ENCODE measurements around the gene DDX23.

GRCh38 chr12:48813465-48814261 lies 38.3 kb downstream of the DDX23 start:
- TF ChIP-seq CTCF (IDR thresholded peaks at IDR 0.05) (no peak), POLR2A (IDR thresholded peaks at IDR 0.05) (no peak), EP300 (IDR thresholded peaks at IDR 0.05) (no peak), POLR2AphosphoS5 (IDR thresholded peaks at IDR 0.05) (no peak)
